ENCODE measurements around the gene BCL2L15.
"Not testable (repeated sequence)": the region's sequence is repeated elsewhere in the genome, so short reads cannot be mapped to it uniquely, and the experiment has no call there.

The BCL2L15 gene

GRCh38 chr1:113858418-113858817 lies 29.0 kb downstream of the BCL2L15 start:
- Histone ChIP-seq H3K36me3 (ENCODE audit: control insufficient read depth, insufficient read depth, low read length) (no peaks in the 10 kb centered on the region), H3K9me3 (ENCODE audit: control insufficient read depth, low read length) (no peaks in the 10 kb centered on the region), H3K4me1 (no peaks in the 10 kb centered on the region), H3K27me3 (ENCODE audit: control insufficient read depth, insufficient read depth, low read length) (no peaks in the 10 kb centered on the region), H3K79me2 (no peaks in the 10 kb centered on the region), H3K4me3 (ENCODE audit: low read depth, low read length) (no peak overlapping the region), H3K9ac (no peak overlapping the region), H2AFZ (no peak overlapping the region), H3K4me2 (ENCODE audit: low read length) (no peak overlapping the region), H3K27ac (no peak overlapping the region)
- TF ChIP-seq, protein P1, sequence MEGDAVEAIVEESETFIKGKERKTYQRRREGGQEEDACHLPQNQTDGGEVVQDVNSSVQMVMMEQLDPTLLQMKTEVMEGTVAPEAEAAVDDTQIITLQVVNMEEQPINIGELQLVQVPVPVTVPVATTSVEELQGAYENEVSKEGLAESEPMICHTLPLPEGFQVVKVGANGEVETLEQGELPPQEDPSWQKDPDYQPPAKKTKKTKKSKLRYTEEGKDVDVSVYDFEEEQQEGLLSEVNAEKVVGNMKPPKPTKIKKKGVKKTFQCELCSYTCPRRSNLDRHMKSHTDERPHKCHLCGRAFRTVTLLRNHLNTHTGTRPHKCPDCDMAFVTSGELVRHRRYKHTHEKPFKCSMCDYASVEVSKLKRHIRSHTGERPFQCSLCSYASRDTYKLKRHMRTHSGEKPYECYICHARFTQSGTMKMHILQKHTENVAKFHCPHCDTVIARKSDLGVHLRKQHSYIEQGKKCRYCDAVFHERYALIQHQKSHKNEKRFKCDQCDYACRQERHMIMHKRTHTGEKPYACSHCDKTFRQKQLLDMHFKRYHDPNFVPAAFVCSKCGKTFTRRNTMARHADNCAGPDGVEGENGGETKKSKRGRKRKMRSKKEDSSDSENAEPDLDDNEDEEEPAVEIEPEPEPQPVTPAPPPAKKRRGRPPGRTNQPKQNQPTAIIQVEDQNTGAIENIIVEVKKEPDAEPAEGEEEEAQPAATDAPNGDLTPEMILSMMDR (IDR thresholded peaks at IDR 0.05), result no peak

DNA sequence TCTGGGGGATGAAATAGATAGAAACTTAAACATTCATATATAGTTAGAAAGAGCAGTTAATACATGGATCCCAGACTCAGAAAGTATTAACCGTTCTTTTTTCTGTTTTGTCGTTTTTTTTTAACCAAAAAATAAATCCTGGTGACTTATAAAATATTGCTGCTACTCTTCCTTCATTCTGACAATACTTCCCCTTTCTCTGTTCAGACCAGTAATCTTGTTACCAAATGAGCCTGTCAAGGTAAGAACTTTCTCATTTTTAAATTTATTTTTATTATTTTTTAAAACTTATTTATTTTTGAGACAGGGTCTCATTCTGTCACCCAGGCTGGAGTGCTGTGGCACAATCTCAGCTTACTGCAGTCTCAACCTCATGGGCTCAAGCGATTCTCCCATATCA lies 29.6 kb downstream of the BCL2L15 start:
- Histone ChIP-seq H3K9ac (no peak overlapping the region), H3K27ac (no peak overlapping the region), H3K36me3 (ENCODE audit: control insufficient read depth, insufficient read depth, low read length) (no peaks in the 10 kb centered on the region), H3K9me3 (ENCODE audit: control insufficient read depth, low read length) (no peaks in the 10 kb centered on the region), H3K79me2 (no peaks in the 10 kb centered on the region), H2AFZ (no peak overlapping the region), H3K4me3 (ENCODE audit: low read depth, low read length) (no peak overlapping the region), H3K4me2 (ENCODE audit: low read length) (no peak overlapping the region), H3K27me3 (ENCODE audit: control insufficient read depth, insufficient read depth, low read length) (no peaks in the 10 kb centered on the region), H3K4me1 (no peaks in the 10 kb centered on the region)
- TF ChIP-seq, protein P1 (IDR thresholded peaks at IDR 0.05), result no peak

DNA sequence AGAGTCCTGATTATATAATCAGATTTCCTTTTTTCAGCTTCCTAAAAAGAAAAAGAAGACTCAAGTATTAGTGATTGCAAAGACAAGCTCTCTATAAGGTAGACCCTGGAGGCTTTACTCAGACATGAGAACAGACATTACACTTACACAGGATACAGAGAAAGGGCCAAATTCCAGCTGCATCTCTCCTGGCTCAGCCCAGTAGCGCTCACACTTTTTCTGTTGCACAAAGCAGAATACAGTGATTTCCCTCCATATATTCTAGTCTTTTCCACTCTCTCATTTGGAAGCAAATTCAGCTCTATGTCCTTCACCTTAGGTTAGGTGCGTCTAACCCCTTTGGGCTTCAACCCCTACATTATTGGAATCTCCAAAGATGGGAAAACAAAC lies 31.0 kb downstream of the BCL2L15 start:
- Histone ChIP-seq H3K27me3 (ENCODE audit: control insufficient read depth, insufficient read depth, low read length) (no peaks in the 10 kb centered on the region), H3K9ac (no peak overlapping the region), H2AFZ (no peak overlapping the region), H3K27ac (no peak overlapping the region), H3K4me2 (ENCODE audit: low read length) (no peak overlapping the region), H3K4me1 (no peaks in the 10 kb centered on the region), H3K79me2 (no peaks in the 10 kb centered on the region), H3K9me3 (ENCODE audit: control insufficient read depth, low read length) (no peaks in the 10 kb centered on the region), H3K4me3 (ENCODE audit: low read depth, low read length) (no peak overlapping the region), H3K36me3 (ENCODE audit: control insufficient read depth, insufficient read depth, low read length) (no peaks in the 10 kb centered on the region)
- TF ChIP-seq, protein P1 (IDR thresholded peaks at IDR 0.05), result no peak

GRCh38 chr1:113855630-113856400 lies 31.6 kb downstream of the BCL2L15 start:
- TF ChIP-seq, protein P1 (IDR thresholded peaks at IDR 0.05), result no peak
- H3K4me3 ChIP-seq (ENCODE audit: low read depth, low read length), result no peak overlapping the region
- H3K79me2 ChIP-seq, result no peaks in the 10 kb centered on the region
- H3K9ac ChIP-seq, result no peak overlapping the region
- H3K36me3 ChIP-seq (ENCODE audit: control insufficient read depth, insufficient read depth, low read length), result no peaks in the 10 kb centered on the region
- H3K4me2 ChIP-seq (ENCODE audit: low read length), result no peak overlapping the region
- H3K27me3 ChIP-seq (ENCODE audit: control insufficient read depth, insufficient read depth, low read length), result no peaks in the 10 kb centered on the region
- no peaks in the 10 kb centered on the region for H3K9me3 ChIP-seq (ENCODE audit: control insufficient read depth, low read length)
- H3K4me1 ChIP-seq, result no peaks in the 10 kb centered on the region
- H2AFZ ChIP-seq, result no peak overlapping the region
- H3K27ac ChIP-seq, result no peak overlapping the region

DNA sequence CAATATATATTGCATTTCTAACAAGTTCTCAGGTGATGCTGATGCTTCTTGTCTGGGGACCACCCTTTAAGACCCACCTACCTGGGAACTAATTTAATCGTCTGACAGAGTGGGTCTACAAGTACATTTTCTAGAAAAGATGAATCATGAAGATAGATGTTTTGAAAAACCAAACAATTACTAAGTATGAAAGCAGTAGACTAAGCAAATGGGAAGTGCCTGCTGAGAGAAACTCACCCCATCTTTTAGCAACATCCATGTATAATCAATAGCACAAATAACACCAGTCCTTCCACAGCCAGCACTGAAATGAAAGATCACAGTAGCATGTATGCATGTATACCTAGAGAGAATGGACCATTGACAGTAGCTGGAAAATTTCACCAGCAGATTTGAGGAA lies 33.1 kb downstream of the BCL2L15 start:
- no peaks in the 10 kb centered on the region for H3K36me3 ChIP-seq (ENCODE audit: control insufficient read depth, insufficient read depth, low read length)
- H3K4me3 ChIP-seq (ENCODE audit: low read depth, low read length), result no peak overlapping the region
- H3K79me2 ChIP-seq, result no peaks in the 10 kb centered on the region
- H3K4me1 ChIP-seq, result no peaks in the 10 kb centered on the region
- H3K27ac ChIP-seq, result no peak overlapping the region
- H3K27me3 ChIP-seq (ENCODE audit: control insufficient read depth, insufficient read depth, low read length), result no peaks in the 10 kb centered on the region
- no peak overlapping the region for H3K9ac ChIP-seq
- no peak overlapping the region for H2AFZ ChIP-seq
- TF ChIP-seq, protein P1 (IDR thresholded peaks at IDR 0.05), result no peak
- H3K4me2 ChIP-seq (ENCODE audit: low read length), result no peak overlapping the region
- no peaks in the 10 kb centered on the region for H3K9me3 ChIP-seq (ENCODE audit: control insufficient read depth, low read length)

GRCh38 chr1:113852694-113853093 lies 34.7 kb downstream of the BCL2L15 start:
- H3K9me3 ChIP-seq (ENCODE audit: control insufficient read depth, low read length); H3K36me3 ChIP-seq (ENCODE audit: control insufficient read depth, insufficient read depth, low read length); H3K4me2 ChIP-seq (ENCODE audit: low read length); H3K4me1 ChIP-seq; H3K27me3 ChIP-seq (ENCODE audit: control insufficient read depth, insufficient read depth, low read length); H2AFZ ChIP-seq; H3K27ac ChIP-seq; H3K79me2 ChIP-seq; H3K9ac ChIP-seq; H3K4me3 ChIP-seq (ENCODE audit: low read depth, low read length): not testable (repeated sequence)
